Esophagus (tissue), 2 donors: Measurements from ENCODE around the gene ITPRID2. TPM values are rescaled to one million over a fixed set of nuclear protein-coding genes. Genes with fewer than 3 reads are reported as not detected.

ENCODE experiments used
- H3K27ac ChIP-seq, 2 donors: one replicate each; pipeline ENCODE4 v1.5.1; 2013; ENCODE audit warnings: low read depth in 2 of 2, mild to moderate bottlenecking in 2 of 2, inconsistent platforms in 1 of 2, low read length in 1 of 2, moderate library complexity in 1 of 2
- H3K27me3 ChIP-seq, 2 donors: one replicate each; pipeline ENCODE4 v1.6.1; 2013; ENCODE audit warnings: low read length in 2 of 2, control low read depth in 1 of 2, mild to moderate bottlenecking in 1 of 2; ENCODE audit not compliant: insufficient read depth in 2 of 2, control insufficient read depth in 1 of 2
- H3K36me3 ChIP-seq, 2 donors: one replicate each; pipeline ENCODE4 v1.6.1; 2013; ENCODE audit warnings: low read length in 1 of 2; ENCODE audit not compliant: control insufficient read depth in 2 of 2, insufficient read depth in 2 of 2
- H3K4me1 ChIP-seq, 2 donors: one replicate each; pipeline ENCODE4 v1.6.1; 2013; ENCODE audit warnings: low read length in 1 of 2; ENCODE audit not compliant: control insufficient read depth in 2 of 2, insufficient read depth in 2 of 2
- H3K4me3 ChIP-seq, 2 donors: one replicate each; pipeline ENCODE4 v1.5.1; 2013; ENCODE audit warnings: low read length in 2 of 2, mild to moderate bottlenecking in 2 of 2, low read depth in 1 of 2, moderate library complexity in 1 of 2
- H3K9me3 ChIP-seq, 2 donors: one replicate each; pipeline ENCODE4 v1.6.1; 2013; ENCODE audit warnings: mild to moderate bottlenecking in 2 of 2, low read depth in 1 of 2, low read length in 1 of 2, moderate library complexity in 1 of 2; ENCODE audit not compliant: control insufficient read depth in 2 of 2, insufficient read depth in 1 of 2
- WGBS, 2 donors: extraction: QIAGEN DNeasy Blood & Tissue Kit; methylation state at CpG; one replicate each; pipeline ENCODE4 v1.1.7; 2013; 5-methylcytosine and 5-hydroxymethylcytosine counted together
- polyA plus RNA-seq, 2 donors: library from polyadenylated mRNA; stranded (reverse); fragments of 200-250 nt; gene quantifications; one replicate each; pipeline ENCODE4 v1.2.3, GENCODE V29; 2013
- donor health status: healthy with polysubstance abuse.
- donor health status: Bipolar disorder and iron deficiency.

The ITPRID2 gene
- polyA plus RNA-seq, 2 donors, result 11.9 to 15.4 TPM

- WGBS, 2 donors, result 76 to 86% methylated on average over 3 of the region's 3 CpGs
- no peaks in the 10 kb centered on the region for H3K9me3 ChIP-seq
- H3K4me1 ChIP-seq, result no peaks in the 10 kb centered on the region
- H3K36me3 ChIP-seq, result no peaks in the 10 kb centered on the region
- H3K4me3 ChIP-seq, result no peak overlapping the region
- no peaks in the 10 kb centered on the region for H3K27me3 ChIP-seq
- H3K27ac ChIP-seq, result no peak overlapping the region
Measured at GRCh38 chr2:181971032-181971431, 79.5 kb downstream of the ITPRID2 start.

DNA sequence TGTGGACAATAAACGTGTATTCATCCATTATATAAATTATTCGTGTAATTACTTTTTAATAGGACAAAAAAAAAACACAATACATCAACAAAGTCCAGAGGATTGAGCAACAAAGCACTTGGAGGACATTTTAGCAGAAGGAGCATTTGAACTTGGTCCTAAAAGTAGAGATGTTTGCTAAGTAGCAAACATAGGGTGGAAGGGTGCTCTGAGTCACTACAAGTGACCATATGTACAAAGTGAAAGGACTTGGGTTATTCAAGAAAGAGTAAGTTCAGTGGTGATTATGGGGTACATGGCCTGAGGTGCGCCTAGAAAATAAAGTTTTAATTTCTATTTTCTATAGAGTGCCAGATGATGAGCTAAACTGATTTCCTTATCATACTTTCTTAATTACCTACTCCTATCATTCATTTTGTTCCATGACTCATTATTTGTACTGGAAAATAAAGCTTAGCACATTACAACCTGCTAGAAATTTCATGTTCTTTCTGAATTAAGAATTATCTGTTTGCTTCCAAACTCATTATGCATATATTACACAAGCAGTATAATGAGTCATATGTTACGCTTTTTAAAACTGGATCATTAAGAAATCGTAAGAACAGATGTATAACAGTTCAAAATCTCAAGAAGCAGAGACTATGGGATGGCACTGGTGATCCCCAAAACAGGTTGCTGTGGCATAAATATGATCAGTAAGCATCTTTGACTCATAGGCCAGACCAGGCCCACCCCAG is 81.1 kb downstream of the ITPRID2 start:
- 69 to 79% methylated on average over 5 of the region's 5 CpGs for WGBS, 2 donors
- no peaks in the 10 kb centered on the region for H3K9me3 ChIP-seq
- no peaks in the 10 kb centered on the region for H3K36me3 ChIP-seq
- H3K4me3 ChIP-seq, result no peak overlapping the region
- no peak overlapping the region for H3K27ac ChIP-seq
- no peaks in the 10 kb centered on the region for H3K27me3 ChIP-seq
- H3K4me1 ChIP-seq, result no peaks in the 10 kb centered on the region

- H3K27ac ChIP-seq, result no peak overlapping the region
- no peaks in the 10 kb centered on the region for H3K4me1 ChIP-seq
- no peaks in the 10 kb centered on the region for H3K9me3 ChIP-seq
- 50 to 65% methylated on average over 5 of the region's 5 CpGs for WGBS, 2 donors
- H3K4me3 ChIP-seq, result no peak overlapping the region
- H3K36me3 ChIP-seq, result no peaks in the 10 kb centered on the region
- no peaks in the 10 kb centered on the region for H3K27me3 ChIP-seq
Measured at GRCh38 chr2:181973171-181973783, 81.7 kb downstream of the ITPRID2 start.

DNA sequence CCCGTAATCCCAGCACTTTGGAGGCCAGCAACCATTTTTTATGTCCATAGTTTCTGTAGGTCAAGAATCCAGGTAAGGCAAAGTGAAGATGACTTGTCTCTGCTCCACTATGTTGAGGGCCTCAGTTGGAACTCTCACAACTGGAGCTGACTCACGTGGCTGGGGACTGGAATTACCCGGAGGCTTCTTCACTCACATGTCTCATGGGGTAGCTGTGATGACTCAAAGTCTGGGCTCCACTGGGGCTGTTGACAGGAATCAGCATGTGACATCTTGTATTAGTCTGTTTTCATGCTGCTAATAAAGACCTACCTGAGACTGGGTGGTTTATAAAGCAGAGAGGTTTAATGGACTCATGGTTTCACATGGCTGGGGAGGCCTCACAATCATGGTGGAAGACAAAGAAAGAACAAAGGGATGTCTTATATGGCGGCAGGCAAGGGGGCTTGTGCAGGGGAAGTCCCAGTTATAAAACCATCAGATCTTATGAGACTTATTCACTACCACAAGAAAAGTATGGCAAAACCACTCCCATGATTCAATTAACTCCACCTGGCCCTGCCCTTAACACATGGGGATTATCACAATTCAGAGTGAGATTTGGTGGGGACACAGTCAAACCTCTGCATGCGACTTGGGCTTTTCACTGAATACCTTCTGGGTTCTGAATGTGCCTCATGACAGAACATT is 86.3 kb downstream of the ITPRID2 start:
- no peak overlapping the region for H3K27ac ChIP-seq
- peaks cover 0 to 2% of the 10 kb centered on the region in 2 donors for H3K4me1 ChIP-seq
- H3K9me3 ChIP-seq, result no peaks in the 10 kb centered on the region
- H3K4me3 ChIP-seq, result no peak overlapping the region
- no peaks in the 10 kb centered on the region for H3K36me3 ChIP-seq
- no peaks in the 10 kb centered on the region for H3K27me3 ChIP-seq
- 57 to 74% methylated on average over 5 of the region's 5 CpGs for WGBS, 2 donors

DNA sequence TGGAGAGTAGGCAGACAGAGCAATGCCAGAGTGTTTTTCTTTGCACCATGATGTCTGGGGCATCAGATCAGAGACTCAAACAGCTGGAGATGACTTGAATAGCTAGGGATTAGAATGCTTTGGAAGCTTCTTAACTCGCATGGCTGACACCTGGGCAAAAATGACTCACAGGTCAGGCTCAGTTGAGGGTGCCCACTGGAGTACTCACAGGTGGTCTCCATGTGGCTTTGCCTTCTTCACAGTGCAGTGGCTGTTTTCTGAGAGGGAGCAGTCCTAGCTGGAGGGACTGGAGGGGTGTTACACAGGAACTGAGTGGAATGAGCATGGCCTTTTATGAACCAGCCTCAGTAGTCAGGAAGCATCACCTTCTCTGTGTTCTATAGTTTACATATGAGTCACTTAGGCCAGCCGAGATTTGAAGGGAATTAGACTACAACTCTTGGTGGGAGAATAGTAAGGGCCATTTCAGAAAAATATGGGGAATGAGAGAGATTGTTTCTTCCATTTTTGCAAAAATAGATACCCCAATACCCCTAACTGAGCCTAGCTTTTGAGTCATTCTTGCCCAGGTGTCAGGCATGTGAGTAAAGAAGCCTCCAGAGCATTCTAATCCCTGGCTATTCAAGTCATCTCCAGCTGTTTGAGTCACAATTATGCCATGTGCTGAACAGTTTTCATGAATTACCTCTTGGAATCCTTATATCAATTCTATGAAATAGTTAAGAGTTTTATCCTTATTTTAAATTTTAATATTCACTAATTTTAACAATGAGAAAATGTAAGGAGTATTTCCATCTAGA is 87.0 kb downstream of the ITPRID2 start:
- H3K27ac ChIP-seq, result peak overlapping the region in 1 of 2 donors; percentile 15
- H3K27me3 ChIP-seq, result no peaks in the 10 kb centered on the region
- WGBS, 2 donors, result 53 to 68% methylated on average over 2 of the region's 2 CpGs
- H3K4me1 ChIP-seq, result peaks cover 0 to 2% of the 10 kb centered on the region in 2 donors
- no peaks in the 10 kb centered on the region for H3K36me3 ChIP-seq
- H3K9me3 ChIP-seq, result no peaks in the 10 kb centered on the region
- H3K4me3 ChIP-seq, result no peak overlapping the region

Other genes starting within 250 kb of the ITPRID2 start
- gene CERKL, start 234.6 kb upstream of the ITPRID2 start, polyA plus RNA-seq, result under 1 TPM in 1 of 2 donors, not detected in 1; 0.01 TPM
- gene NEUROD1, start 211.2 kb upstream of the ITPRID2 start, polyA plus RNA-seq, result not detected
- gene PPP1R1C, start 94.1 kb downstream of the ITPRID2 start, polyA plus RNA-seq, result 1 to 10 TPM; 1.1 to 1.4 TPM